HepG2 (cell line): Measurements from ENCODE around the gene TPRX1. TPM values are rescaled to one million over a fixed set of nuclear protein-coding genes. Genes with fewer than 3 reads are reported as not detected.
A peak's percentile ranks its signal among the peaks of the same experiment; 100 is the strongest.

Source experiments
- ATRX ChIP-seq: sonication (generic); formaldehyde crosslinking; IDR thresholded peaks from 2 replicates; pipeline ENCODE4 v1.4.0; 2020; ENCODE audit warnings: missing genetic modification reagents, borderline replicate concordance
- CENPBD1 ChIP-seq: sonication (generic); formaldehyde crosslinking; IDR thresholded peaks from 2 replicates; pipeline ENCODE4 v1.8.0; 2022; ENCODE audit warnings: missing genetic modification reagents, low read depth, mild to moderate bottlenecking, borderline replicate concordance
- CHD4 ChIP-seq: fragments of 200-600 bp; sonication (generic); IDR thresholded peaks from 2 replicates; pipeline ENCODE4 v1.7.0; 2017; ENCODE audit warnings: mild to moderate bottlenecking, low read length, borderline replicate concordance
- DNMT3B ChIP-seq: conservative IDR thresholded peaks from 2 replicates; pipeline ENCODE4 v1.6.1; 2016; ENCODE audit warnings: missing biosample characterization, control low read depth
- GATA4 ChIP-seq: sonication (generic); IDR thresholded peaks from 2 replicates; pipeline ENCODE4 v1.6.1; 2016; ENCODE audit warnings: antibody characterized with exemption, low read depth, borderline replicate concordance
- HNRNPH1 ChIP-seq: fragments of 200-400 bp; formaldehyde crosslinking; optimal IDR thresholded peaks from 2 replicates; pipeline ENCODE3; 2017; ENCODE audit warnings: mild to moderate bottlenecking, low read depth, low read length
- KDM4B ChIP-seq: sonication (generic); formaldehyde crosslinking; IDR thresholded peaks from 2 replicates; pipeline ENCODE4 v1.4.0; 2020; ENCODE audit warnings: missing genetic modification reagents
- NBN ChIP-seq: fragments of 450-650 bp; conservative IDR thresholded peaks from 2 replicates; pipeline ENCODE4 v1.6.1; 2017
- NR2C2 ChIP-seq: sonication (generic); formaldehyde crosslinking; IDR thresholded peaks from 2 replicates; pipeline ENCODE4 v1.4.0; 2020; ENCODE audit warnings: missing genetic modification reagents, mild to moderate bottlenecking, moderate library complexity, borderline replicate concordance
- PHB2 ChIP-seq: fragments of 450-650 bp; IDR thresholded peaks from 2 replicates; pipeline ENCODE4 v1.6.1; 2018; ENCODE audit not compliant: partially characterized antibody
- PHF5A ChIP-seq: IDR thresholded peaks from one replicate; pipeline ENCODE4 v1.6.1; 2018; ENCODE audit warnings: low read depth, missing genetic modification reagents; ENCODE audit not compliant: unreplicated experiment
- RBM39 ChIP-seq: fragments of 200-400 bp; formaldehyde crosslinking; IDR thresholded peaks from one replicate; pipeline ENCODE4 v1.6.1; 2018; ENCODE audit warnings: antibody characterized with exemption, mild to moderate bottlenecking, low read depth, low read length; ENCODE audit not compliant: poor library complexity, severe bottlenecking
- SIN3A ChIP-seq: IDR thresholded peaks from 2 replicates; pipeline ENCODE4 v1.6.1; 2011; ENCODE audit warnings: low read depth, mild to moderate bottlenecking, control low read depth, low read length, borderline replicate concordance
- SOX13 ChIP-seq, 3 experiments: fragments of 450-650 bp in 1 of 3; sonication (generic) in 1 of 3; formaldehyde crosslinking in 1 of 3; IDR thresholded peaks in 2 of 3; conservative IDR thresholded peaks in 1 of 3; 2 replicates each; pipeline versions ENCODE4 v1.5.0 to v1.6.1; 2016 to 2020; ENCODE audit warnings: antibody characterized with exemption in 1 of 3, mild to moderate bottlenecking in 1 of 3, missing compliant biosample characterization in 1 of 3, missing genetic modification reagents in 1 of 3, moderate library complexity in 1 of 3
- SRSF4 ChIP-seq: fragments of 200-400 bp; formaldehyde crosslinking; IDR thresholded peaks from one replicate; pipeline ENCODE4 v1.6.1; 2018; ENCODE audit warnings: mild to moderate bottlenecking, low read depth, low read length, moderate library complexity; ENCODE audit not compliant: poor library complexity, severe bottlenecking
- UBTF ChIP-seq: sonication (generic); formaldehyde crosslinking; IDR thresholded peaks from 2 replicates; pipeline ENCODE4 v1.4.0; 2020; ENCODE audit warnings: mild to moderate bottlenecking, missing genetic modification reagents
- XBP1 ChIP-seq: sonication (generic); formaldehyde crosslinking; IDR thresholded peaks from 2 replicates; pipeline ENCODE4 v1.5.0; 2020; ENCODE audit warnings: missing genetic modification reagents
- ZNF256 ChIP-seq: sonication (generic); formaldehyde crosslinking; conservative IDR thresholded peaks from 2 replicates; pipeline ENCODE4 v1.4.0; 2020; ENCODE audit warnings: missing genetic modification reagents
- ZNF367 ChIP-seq: sonication (generic); formaldehyde crosslinking; IDR thresholded peaks from 2 replicates; pipeline ENCODE4 v1.4.0; 2020; ENCODE audit warnings: missing genetic modification reagents, borderline replicate concordance
- ZNF589 ChIP-seq: sonication (generic); formaldehyde crosslinking; conservative IDR thresholded peaks from 2 replicates; pipeline ENCODE4 v1.8.0; 2022; ENCODE audit warnings: mild to moderate bottlenecking, moderate library complexity, missing genetic modification reagents
- ZNF720 ChIP-seq: sonication (generic); formaldehyde crosslinking; IDR thresholded peaks from 2 replicates; pipeline ENCODE4 v1.4.0; 2020; ENCODE audit warnings: missing genetic modification reagents
- ZNF768 ChIP-seq: sonication (generic); formaldehyde crosslinking; IDR thresholded peaks from 2 replicates; pipeline ENCODE4 v1.4.0; 2020; ENCODE audit warnings: missing genetic modification reagents
- ZNF850 ChIP-seq: sonication (generic); formaldehyde crosslinking; conservative IDR thresholded peaks from 2 replicates; pipeline ENCODE4 v1.9.0; 2021; ENCODE audit warnings: mild to moderate bottlenecking, missing genetic modification reagents
- polyA plus RNA-seq, 8 experiments: library from polyadenylated mRNA; depleted of rRNA in 3 of 8; stranded (reverse) in 7 of 8; unstranded in 1 of 8; fragments of >200 nt; fragmentation: Illumina TruSeq in 4 of 8; extraction: Trizol in 4 of 8; gene quantifications; 2 replicates each; pipeline versions ENCODE4 v1.2.1 to v1.2.3, GENCODE V29; 2011 to 2016; ENCODE audit warnings: low read depth in 4 of 8, missing spikeins in 1 of 8, mixed read lengths in 1 of 8; ENCODE audit not compliant: insufficient read depth in 1 of 8
- total RNA-seq, 5 experiments: library from RNA; depleted of rRNA; stranded (reverse); fragments of >200 nt; fragmentation: Illumina TruSeq; extraction: Trizol; gene quantifications; 2 replicates each; pipeline ENCODE4 v1.2.3, GENCODE V29; 2016; ENCODE audit warnings: low read depth in 1 of 5
- TF ChIP-seq, protein P1 (sequence below): sonication (generic); formaldehyde crosslinking; IDR thresholded peaks from 2 replicates; pipeline ENCODE4 v1.5.0; 2020; ENCODE audit warnings: mild to moderate bottlenecking, missing genetic modification reagents, moderate library complexity
- TF ChIP-seq, protein P2 (sequence below): sonication (generic); formaldehyde crosslinking; IDR thresholded peaks from 2 replicates; pipeline ENCODE4 v1.5.0; 2020; ENCODE audit warnings: missing genetic modification reagents, mild to moderate bottlenecking, borderline replicate concordance

TPRX1 gene
- total and polyA plus RNA-seq, 2 of the 13 experiments (the other 11 are each of a cell fraction or from before 2014, with no cell fraction given): not detected

- TF ChIP-seq RBM39 (peak; percentile 48), ZNF256 (CRISPR knock-in tag) (no peak), KDM4B (CRISPR knock-in tag) (no peak), NBN (no peak), PHB2 (no peak), UBTF (CRISPR knock-in tag) (0 out of 2 replicates have a peak, but pooled peaks have one; percentile 9), ZNF589 (no peak), ZNF768 (CRISPR knock-in tag) (no peak), HNRNPH1 (no peak), XBP1 (CRISPR knock-in tag) (no peak), ATRX (CRISPR knock-in tag) (no peak), CHD4 (no peak), DNMT3B (CRISPR knock-in tag) (no peak), CENPBD1 (no peak), SRSF4 (no peak), PHF5A (CRISPR knock-in tag) (no peak), GATA4 (no peak), SIN3A (no peak), NR2C2 (no peak), ZNF720 (CRISPR knock-in tag) (no peak), ZNF367 (CRISPR knock-in tag) (no peak), SOX13 (IDR thresholded peaks at IDR 0.05) (no peak), SOX13 (CRISPR knock-in tag; conservative IDR thresholded peaks at IDR 0.05 in 1 of 2, IDR thresholded peaks at IDR 0.05 in 1 of 2) (no peak), ZNF850 (CRISPR knock-in tag) (no peak)
- TF ChIP-seq, protein P1, sequence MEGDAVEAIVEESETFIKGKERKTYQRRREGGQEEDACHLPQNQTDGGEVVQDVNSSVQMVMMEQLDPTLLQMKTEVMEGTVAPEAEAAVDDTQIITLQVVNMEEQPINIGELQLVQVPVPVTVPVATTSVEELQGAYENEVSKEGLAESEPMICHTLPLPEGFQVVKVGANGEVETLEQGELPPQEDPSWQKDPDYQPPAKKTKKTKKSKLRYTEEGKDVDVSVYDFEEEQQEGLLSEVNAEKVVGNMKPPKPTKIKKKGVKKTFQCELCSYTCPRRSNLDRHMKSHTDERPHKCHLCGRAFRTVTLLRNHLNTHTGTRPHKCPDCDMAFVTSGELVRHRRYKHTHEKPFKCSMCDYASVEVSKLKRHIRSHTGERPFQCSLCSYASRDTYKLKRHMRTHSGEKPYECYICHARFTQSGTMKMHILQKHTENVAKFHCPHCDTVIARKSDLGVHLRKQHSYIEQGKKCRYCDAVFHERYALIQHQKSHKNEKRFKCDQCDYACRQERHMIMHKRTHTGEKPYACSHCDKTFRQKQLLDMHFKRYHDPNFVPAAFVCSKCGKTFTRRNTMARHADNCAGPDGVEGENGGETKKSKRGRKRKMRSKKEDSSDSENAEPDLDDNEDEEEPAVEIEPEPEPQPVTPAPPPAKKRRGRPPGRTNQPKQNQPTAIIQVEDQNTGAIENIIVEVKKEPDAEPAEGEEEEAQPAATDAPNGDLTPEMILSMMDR: peak; percentile 95
- TF ChIP-seq, protein P2, sequence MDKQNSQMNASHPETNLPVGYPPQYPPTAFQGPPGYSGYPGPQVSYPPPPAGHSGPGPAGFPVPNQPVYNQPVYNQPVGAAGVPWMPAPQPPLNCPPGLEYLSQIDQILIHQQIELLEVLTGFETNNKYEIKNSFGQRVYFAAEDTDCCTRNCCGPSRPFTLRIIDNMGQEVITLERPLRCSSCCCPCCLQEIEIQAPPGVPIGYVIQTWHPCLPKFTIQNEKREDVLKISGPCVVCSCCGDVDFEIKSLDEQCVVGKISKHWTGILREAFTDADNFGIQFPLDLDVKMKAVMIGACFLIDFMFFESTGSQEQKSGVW (CRISPR knock-in tag): no peak
Measured at GRCh38 chr19:47765523-47766358, 38.6 kb downstream of the TPRX1 start (continued).
